ENCODE results near the gene GLT8D1. TPM values are rescaled to one million over a fixed set of nuclear protein-coding genes. Genes with fewer than 3 reads are reported as not detected.

The GLT8D1 gene
- total RNA-seq, 1 donor from 2014 or later: 46.4 TPM

DNA sequence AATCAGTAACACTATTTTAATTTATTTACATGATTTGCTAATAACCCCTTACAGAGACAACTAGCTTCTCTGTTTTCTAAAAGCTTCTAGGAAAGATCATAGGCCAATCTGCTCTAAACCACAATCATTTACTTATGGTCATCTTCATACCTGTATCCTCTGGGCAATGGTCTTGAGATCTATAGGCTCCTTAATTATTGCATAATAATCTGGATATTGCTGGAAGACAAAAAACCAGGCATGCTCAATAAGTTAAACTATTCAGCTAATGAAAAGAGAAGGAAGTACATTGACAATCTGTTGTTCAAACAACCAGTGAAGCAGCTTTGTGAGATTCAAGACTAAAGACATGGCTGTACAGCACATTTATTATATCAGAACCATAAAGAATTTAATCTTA is 54.0 kb downstream of the GLT8D1 start:
- peaks cover 6% of the 10 kb centered on the region for H3K36me3 Mint-ChIP-seq (ENCODE audit: unreplicated experiment)
- H3K9me3 Mint-ChIP-seq (ENCODE audit: unreplicated experiment): no peaks in the 10 kb centered on the region
- no peak for DNase-seq
- H3K27me3 Mint-ChIP-seq (ENCODE audit: unreplicated experiment): peaks cover 2% of the 10 kb centered on the region
- H3K27ac Mint-ChIP-seq (ENCODE audit: unreplicated experiment): no peak overlapping the region
- TF ChIP-seq, protein P1, sequence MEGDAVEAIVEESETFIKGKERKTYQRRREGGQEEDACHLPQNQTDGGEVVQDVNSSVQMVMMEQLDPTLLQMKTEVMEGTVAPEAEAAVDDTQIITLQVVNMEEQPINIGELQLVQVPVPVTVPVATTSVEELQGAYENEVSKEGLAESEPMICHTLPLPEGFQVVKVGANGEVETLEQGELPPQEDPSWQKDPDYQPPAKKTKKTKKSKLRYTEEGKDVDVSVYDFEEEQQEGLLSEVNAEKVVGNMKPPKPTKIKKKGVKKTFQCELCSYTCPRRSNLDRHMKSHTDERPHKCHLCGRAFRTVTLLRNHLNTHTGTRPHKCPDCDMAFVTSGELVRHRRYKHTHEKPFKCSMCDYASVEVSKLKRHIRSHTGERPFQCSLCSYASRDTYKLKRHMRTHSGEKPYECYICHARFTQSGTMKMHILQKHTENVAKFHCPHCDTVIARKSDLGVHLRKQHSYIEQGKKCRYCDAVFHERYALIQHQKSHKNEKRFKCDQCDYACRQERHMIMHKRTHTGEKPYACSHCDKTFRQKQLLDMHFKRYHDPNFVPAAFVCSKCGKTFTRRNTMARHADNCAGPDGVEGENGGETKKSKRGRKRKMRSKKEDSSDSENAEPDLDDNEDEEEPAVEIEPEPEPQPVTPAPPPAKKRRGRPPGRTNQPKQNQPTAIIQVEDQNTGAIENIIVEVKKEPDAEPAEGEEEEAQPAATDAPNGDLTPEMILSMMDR (IDR thresholded peaks at IDR 0.05; ENCODE audit: partially characterized antibody, unreplicated experiment): no peak
- no peak overlapping the region for H3K4me3 Mint-ChIP-seq (ENCODE audit: unreplicated experiment)
- no peaks in the 10 kb centered on the region for H3K4me1 Mint-ChIP-seq (ENCODE audit: low read depth, unreplicated experiment)

- TF ChIP-seq, protein P1 (IDR thresholded peaks at IDR 0.05; ENCODE audit: partially characterized antibody, unreplicated experiment): no peak
- Mint-ChIP-seq H3K27ac (ENCODE audit: unreplicated experiment) (no peak overlapping the region), H3K4me1 (ENCODE audit: low read depth, unreplicated experiment) (no peaks in the 10 kb centered on the region), H3K9me3 (ENCODE audit: unreplicated experiment) (no peaks in the 10 kb centered on the region), H3K27me3 (ENCODE audit: unreplicated experiment) (peaks cover 2% of the 10 kb centered on the region), H3K36me3 (ENCODE audit: unreplicated experiment) (peaks cover 6% of the 10 kb centered on the region), H3K4me3 (ENCODE audit: unreplicated experiment) (no peak overlapping the region)
- DNase-seq: no peak
Observed at GRCh38 chr3:52650439-52650838, 55.2 kb downstream of the GLT8D1 start.

- no peak overlapping the region for H3K27ac Mint-ChIP-seq (ENCODE audit: unreplicated experiment)
- H3K4me3 Mint-ChIP-seq (ENCODE audit: unreplicated experiment): no peak overlapping the region
- peaks cover 5% of the 10 kb centered on the region for H3K36me3 Mint-ChIP-seq (ENCODE audit: unreplicated experiment)
Observed at GRCh38 chr3:52649461-52650210, 56.0 kb downstream of the GLT8D1 start.

DNA sequence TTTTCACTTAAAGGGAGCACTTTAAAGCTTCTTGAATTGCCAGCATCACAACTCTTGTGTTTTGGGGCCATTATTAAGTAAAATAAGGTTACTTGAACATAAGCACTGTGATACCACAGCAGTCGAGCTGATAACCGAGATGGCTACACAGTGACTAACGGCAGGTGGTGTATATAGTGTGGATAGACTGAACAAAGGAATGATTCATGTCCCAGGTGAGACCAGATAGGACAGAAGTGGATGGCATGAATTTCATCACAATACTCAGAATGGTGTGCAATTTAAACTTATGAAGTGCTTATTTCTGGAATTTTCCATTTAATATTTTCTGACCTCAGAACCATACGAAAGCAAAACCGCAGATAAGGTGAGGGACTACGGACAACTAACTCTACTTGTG is 60.0 kb downstream of the GLT8D1 start:
- Mint-ChIP-seq H3K4me1 (ENCODE audit: low read depth, unreplicated experiment) (no peaks in the 10 kb centered on the region), H3K9me3 (ENCODE audit: unreplicated experiment) (no peaks in the 10 kb centered on the region), H3K4me3 (ENCODE audit: unreplicated experiment) (no peak overlapping the region), H3K36me3 (ENCODE audit: unreplicated experiment) (no peaks in the 10 kb centered on the region), H3K27me3 (ENCODE audit: unreplicated experiment) (peaks cover 2% of the 10 kb centered on the region), H3K27ac (ENCODE audit: unreplicated experiment) (no peak overlapping the region)
- TF ChIP-seq, protein P1 (IDR thresholded peaks at IDR 0.05; ENCODE audit: partially characterized antibody, unreplicated experiment): no peak
- no peak for DNase-seq

More at GRCh38 chr3:52649461-52650210, 56.0 kb downstream of the GLT8D1 start:
- no peak for DNase-seq
- H3K9me3 Mint-ChIP-seq (ENCODE audit: unreplicated experiment): no peaks in the 10 kb centered on the region
- no peaks in the 10 kb centered on the region for H3K4me1 Mint-ChIP-seq (ENCODE audit: low read depth, unreplicated experiment)
- TF ChIP-seq, protein P1 (IDR thresholded peaks at IDR 0.05; ENCODE audit: partially characterized antibody, unreplicated experiment): no peak
- H3K27me3 Mint-ChIP-seq (ENCODE audit: unreplicated experiment): peaks cover 2% of the 10 kb centered on the region

Other genes with a start within 250 kb of the GLT8D1 start
- gene STAB1, start 210.5 kb downstream of the GLT8D1 start, total RNA-seq (ENCODE audit: unreplicated experiment): 6.3 TPM
- gene NT5DC2, start 171.9 kb downstream of the GLT8D1 start, total RNA-seq (ENCODE audit: unreplicated experiment): 308 TPM
- 13.7 TPM for gene UQCC5, start 169.2 kb downstream of the GLT8D1 start, total RNA-seq (ENCODE audit: unreplicated experiment)
- gene PBRM1, start 19.9 kb downstream of the GLT8D1 start, total RNA-seq (ENCODE audit: unreplicated experiment): 192 TPM
- gene GNL3, start 19.8 kb downstream of the GLT8D1 start, total RNA-seq (ENCODE audit: unreplicated experiment): 75.2 TPM
- gene SPCS1, start 315 bp upstream of the GLT8D1 start, total RNA-seq (ENCODE audit: unreplicated experiment): 62.4 TPM
- gene NEK4, start 65.1 kb upstream of the GLT8D1 start, total RNA-seq (ENCODE audit: unreplicated experiment): 28.5 TPM
- not detected for gene ITIH1, start 71.8 kb upstream of the GLT8D1 start, total RNA-seq (ENCODE audit: unreplicated experiment)
- not detected for gene ITIH3, start 89.0 kb upstream of the GLT8D1 start, total RNA-seq (ENCODE audit: unreplicated experiment)
- 8.0 TPM for gene ITIH4, start 124.9 kb upstream of the GLT8D1 start, total RNA-seq (ENCODE audit: unreplicated experiment)
- gene MUSTN1, start 129.2 kb upstream of the GLT8D1 start, total RNA-seq (ENCODE audit: unreplicated experiment): 3.5 TPM
- 23.0 TPM for gene STIMATE, start 191.8 kb upstream of the GLT8D1 start, total RNA-seq (ENCODE audit: unreplicated experiment)